Measurements from ENCODE around the gene NCBP3. TPM values are rescaled to one million over a fixed set of nuclear protein-coding genes. Genes with fewer than 3 reads are reported as not detected.

NCBP3 gene
- total RNA-seq, 1 donor from 2014 or later = 45.8 TPM

GRCh38 chr17:3875317-3875716 is 29.3 kb upstream of the NCBP3 start:
- Mint-ChIP-seq H3K27ac (ENCODE audit: unreplicated experiment) (no peak overlapping the region), H3K4me1 (ENCODE audit: unreplicated experiment) (peaks cover 15% of the 10 kb centered on the region), H3K9me3 (ENCODE audit: unreplicated experiment) (no peaks in the 10 kb centered on the region), H3K4me3 (ENCODE audit: unreplicated experiment) (no peak overlapping the region), H3K27me3 (ENCODE audit: unreplicated experiment) (no peaks in the 10 kb centered on the region), H3K36me3 (ENCODE audit: unreplicated experiment) (no peaks in the 10 kb centered on the region)
- no peak for TF ChIP-seq CTCF (IDR thresholded peaks at IDR 0.05)
- DNase-seq (ENCODE audit: extremely low spot score, unreplicated experiment) = no peak

- Mint-ChIP-seq H3K4me3 (ENCODE audit: unreplicated experiment) (no peak overlapping the region), H3K4me1 (ENCODE audit: unreplicated experiment) (peaks cover 6% of the 10 kb centered on the region), H3K27ac (ENCODE audit: unreplicated experiment) (no peak overlapping the region), H3K27me3 (ENCODE audit: unreplicated experiment) (no peaks in the 10 kb centered on the region), H3K36me3 (ENCODE audit: unreplicated experiment) (no peaks in the 10 kb centered on the region), H3K9me3 (ENCODE audit: unreplicated experiment) (no peaks in the 10 kb centered on the region)
- no peak for TF ChIP-seq CTCF (IDR thresholded peaks at IDR 0.05)
- DNase-seq (ENCODE audit: extremely low spot score, unreplicated experiment) = no peak
These were observed 27.8 kb upstream of the NCBP3 start for GRCh38 chr17:3873862-3874261.

- no peak overlapping the region for H3K4me3 Mint-ChIP-seq (ENCODE audit: unreplicated experiment)
- no peak for DNase-seq (ENCODE audit: extremely low spot score, unreplicated experiment)
These were observed 24.8 kb upstream of the NCBP3 start for GRCh38 chr17:3870871-3871306.

GRCh38 chr17:3867606-3868005 is 21.6 kb upstream of the NCBP3 start:
- H3K4me3 Mint-ChIP-seq (ENCODE audit: unreplicated experiment) = no peak overlapping the region
- H3K27me3 Mint-ChIP-seq (ENCODE audit: unreplicated experiment) = no peaks in the 10 kb centered on the region
- H3K27ac Mint-ChIP-seq (ENCODE audit: unreplicated experiment) = no peak overlapping the region
- no peaks in the 10 kb centered on the region for H3K9me3 Mint-ChIP-seq (ENCODE audit: unreplicated experiment)
- no peak for DNase-seq (ENCODE audit: extremely low spot score, unreplicated experiment)
- no peak for TF ChIP-seq CTCF (IDR thresholded peaks at IDR 0.05)
- no peaks in the 10 kb centered on the region for H3K36me3 Mint-ChIP-seq (ENCODE audit: unreplicated experiment)
- peaks cover 20% of the 10 kb centered on the region for H3K4me1 Mint-ChIP-seq (ENCODE audit: unreplicated experiment)

More at GRCh38 chr17:3870871-3871306, 24.8 kb upstream of the NCBP3 start:
- Mint-ChIP-seq H3K27ac (ENCODE audit: unreplicated experiment) (no peak overlapping the region), H3K4me1 (ENCODE audit: unreplicated experiment) (peaks cover 11% of the 10 kb centered on the region), H3K36me3 (ENCODE audit: unreplicated experiment) (no peaks in the 10 kb centered on the region), H3K27me3 (ENCODE audit: unreplicated experiment) (no peaks in the 10 kb centered on the region), H3K9me3 (ENCODE audit: unreplicated experiment) (no peaks in the 10 kb centered on the region)
- no peak for TF ChIP-seq CTCF (IDR thresholded peaks at IDR 0.05)

- H3K36me3 Mint-ChIP-seq (ENCODE audit: unreplicated experiment) = no peaks in the 10 kb centered on the region
- H3K4me1 Mint-ChIP-seq (ENCODE audit: unreplicated experiment) = peaks cover 20% of the 10 kb centered on the region
- H3K4me3 Mint-ChIP-seq (ENCODE audit: unreplicated experiment) = no peak overlapping the region
- H3K27ac Mint-ChIP-seq (ENCODE audit: unreplicated experiment) = no peak overlapping the region
- H3K27me3 Mint-ChIP-seq (ENCODE audit: unreplicated experiment) = no peaks in the 10 kb centered on the region
- TF ChIP-seq CTCF (IDR thresholded peaks at IDR 0.05) = no peak
- DNase-seq (ENCODE audit: extremely low spot score, unreplicated experiment) = no peak
- no peaks in the 10 kb centered on the region for H3K9me3 Mint-ChIP-seq (ENCODE audit: unreplicated experiment)
These were observed 21.1 kb upstream of the NCBP3 start for GRCh38 chr17:3867106-3867505.

All from osteocyte (in vitro differentiated cells).